HG02571 (cell line): ENCODE results near the gene SLC25A33.
"Not testable (repeated sequence)": the region's sequence is repeated elsewhere in the genome, so short reads cannot be mapped to it uniquely, and the experiment has no call there.

Experiments used
- ATAC-seq: cut with Tn5 transposase; IDR thresholded peaks from one replicate; pipeline ENCODE4 v1.9.1; 2021; ENCODE audit warnings: mild to moderate bottlenecking, moderate library complexity; ENCODE audit not compliant: unreplicated experiment

SLC25A33 gene

GRCh38 chr1:9538669-9539164 lies 548 bp upstream of the SLC25A33 start:
- no peak for ATAC-seq

GRCh38 chr1:9539829-9540550 lies 725 bp downstream of the SLC25A33 start:
- ATAC-seq, result peak; percentile 42

- ATAC-seq, result no peak
Measured at GRCh38 chr1:9542430-9542829, 3.2 kb downstream of the SLC25A33 start.

GRCh38 chr1:9544926-9545325 lies 5.7 kb downstream of the SLC25A33 start:
- no peak for ATAC-seq

DNA sequence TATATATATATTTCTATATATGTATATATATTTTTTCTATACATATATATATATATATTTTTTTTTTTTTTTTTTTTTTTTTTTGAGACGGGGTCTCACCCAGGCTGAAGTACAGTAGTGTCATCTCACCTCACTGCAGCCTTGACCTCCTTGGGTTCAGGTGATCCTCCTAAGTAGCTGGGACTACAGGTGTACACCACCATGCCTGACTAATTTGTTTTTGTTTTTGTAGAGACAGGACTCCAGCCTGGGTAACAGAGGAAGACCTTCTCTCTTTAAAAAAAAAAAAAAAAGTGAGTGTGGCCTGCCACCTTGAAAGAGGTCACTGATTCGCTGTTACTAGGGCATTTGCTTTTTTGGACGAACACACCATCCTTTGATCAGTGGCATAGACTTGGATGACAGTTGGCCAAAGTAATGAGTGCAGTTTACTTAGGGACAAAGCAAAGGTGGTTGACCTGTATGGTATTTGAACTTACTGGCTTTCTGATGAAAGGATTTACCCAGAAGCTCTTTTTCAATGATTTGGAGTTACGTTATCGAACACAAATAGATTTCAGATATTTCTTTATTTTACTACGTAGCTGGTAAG lies 10.8 kb downstream of the SLC25A33 start:
- ATAC-seq, result no peak

DNA sequence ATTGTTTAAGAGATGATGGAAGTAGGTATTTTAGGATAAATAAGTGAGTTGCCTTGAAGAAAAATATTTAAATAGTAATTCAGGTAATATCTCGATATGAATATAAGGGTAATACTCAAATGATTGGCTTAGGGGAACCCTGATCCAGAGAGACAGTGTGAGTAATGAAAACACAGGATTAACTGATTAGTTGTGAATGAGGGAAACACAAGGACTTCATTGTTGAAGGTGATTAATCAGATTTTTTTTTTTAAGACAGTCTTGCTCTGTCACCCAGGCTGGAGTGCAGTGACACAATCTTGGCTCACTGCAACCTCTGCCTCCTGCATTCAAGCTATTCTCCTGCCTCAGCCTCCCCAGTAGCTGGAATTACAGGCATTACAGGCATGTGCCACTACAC lies 12.7 kb downstream of the SLC25A33 start:
- no peak for ATAC-seq

GRCh38 chr1:9553736-9554144 lies 14.5 kb downstream of the SLC25A33 start:
- no peak for ATAC-seq

DNA sequence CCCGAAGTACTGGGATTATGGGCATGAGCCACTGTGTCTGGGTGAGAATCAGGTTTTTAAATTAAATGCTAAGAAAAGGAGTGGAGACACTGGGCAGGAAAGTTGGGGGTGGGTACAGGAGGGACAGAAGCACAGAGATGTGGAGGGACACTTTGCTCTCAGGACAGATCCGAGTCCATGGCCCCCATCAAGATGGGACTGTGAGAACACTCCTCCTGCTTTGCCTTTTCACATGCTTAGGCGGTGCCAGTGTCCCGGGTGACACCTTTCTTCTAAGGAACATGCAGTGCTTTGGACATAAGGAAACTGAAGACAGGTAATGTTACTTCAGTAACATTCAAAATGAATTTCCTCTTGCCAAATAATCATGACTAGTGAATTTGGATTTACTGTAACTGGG lies 16.7 kb downstream of the SLC25A33 start:
- ATAC-seq, result no peak

- no peak for ATAC-seq
Measured at GRCh38 chr1:9557624-9558023, 18.4 kb downstream of the SLC25A33 start.

DNA sequence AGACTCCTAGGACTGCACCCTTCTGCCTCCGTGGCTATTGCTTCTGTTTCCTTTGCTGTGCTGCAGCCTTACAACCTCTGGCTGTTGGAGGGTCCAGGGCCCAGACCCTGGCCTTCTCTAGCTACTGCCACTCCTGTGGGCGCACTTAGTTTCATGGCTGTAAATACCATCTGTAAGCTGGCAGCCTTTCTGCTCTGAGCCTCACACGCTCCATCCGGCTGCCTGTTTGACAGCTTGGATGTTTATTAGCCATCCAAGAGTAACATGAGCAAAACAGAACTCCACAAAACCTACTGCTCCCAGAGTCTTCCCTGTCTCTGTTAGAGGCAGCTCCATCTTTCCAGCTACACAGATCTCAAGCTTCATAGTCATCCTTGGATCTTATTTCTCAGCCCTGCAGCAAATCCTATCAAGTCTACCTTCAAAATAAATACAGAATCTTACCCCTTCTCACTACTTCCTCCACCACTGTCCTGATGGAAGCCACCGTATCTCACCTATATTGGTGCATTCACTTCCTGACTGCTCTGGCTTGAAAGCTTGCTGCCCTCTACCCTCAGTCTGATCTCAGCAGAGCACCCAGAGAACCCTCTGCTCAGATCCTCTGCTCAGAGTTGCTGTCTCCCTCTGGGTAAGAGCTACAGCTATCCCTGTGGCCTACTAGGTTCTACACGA lies 19.1 kb downstream of the SLC25A33 start:
- no peak for ATAC-seq

GRCh38 chr1:9558946-9559545 lies 19.8 kb downstream of the SLC25A33 start:
- no peak for ATAC-seq

DNA sequence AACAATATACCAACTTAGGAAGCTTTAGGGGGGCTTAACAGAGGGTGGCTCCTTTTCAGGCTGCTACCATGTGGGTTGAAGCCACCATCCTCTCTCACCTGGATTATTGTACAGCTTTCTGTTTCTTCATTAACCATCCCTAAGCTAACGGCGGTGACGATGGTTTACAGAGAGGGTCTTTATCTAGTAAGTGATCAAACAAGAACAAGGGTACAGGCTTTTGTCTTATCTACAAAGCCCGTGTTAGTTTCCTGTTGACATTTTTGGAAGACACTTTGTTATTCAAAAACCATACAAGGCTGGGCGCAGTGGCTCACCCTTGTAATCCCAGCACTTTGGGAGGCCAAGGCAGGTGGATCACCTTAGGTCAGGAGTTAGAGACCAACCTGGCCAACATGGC lies 20.4 kb downstream of the SLC25A33 start:
- no peak for ATAC-seq

GRCh38 chr1:9560090-9560489 lies 20.8 kb downstream of the SLC25A33 start:
- ATAC-seq, result not testable (repeated sequence)

DNA sequence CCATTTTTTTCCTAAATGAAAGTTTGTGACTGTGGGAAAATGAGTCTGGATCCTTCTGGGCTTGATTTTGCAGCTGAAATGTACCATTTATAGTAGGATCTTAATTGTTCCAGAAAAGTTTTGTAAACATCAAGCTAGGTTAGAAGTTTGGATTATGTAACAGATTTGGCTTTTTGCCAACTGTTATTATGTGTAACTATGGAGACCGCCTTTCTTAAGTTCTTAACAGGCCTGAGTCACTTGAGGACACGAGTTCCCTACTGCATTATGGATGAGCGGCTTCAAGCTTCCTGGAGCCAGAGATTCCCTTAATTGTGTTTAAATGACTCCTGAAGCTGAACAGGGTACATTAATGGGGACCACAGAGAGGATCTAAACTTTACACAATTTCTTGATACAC lies 22.2 kb downstream of the SLC25A33 start:
- ATAC-seq, result no peak

DNA sequence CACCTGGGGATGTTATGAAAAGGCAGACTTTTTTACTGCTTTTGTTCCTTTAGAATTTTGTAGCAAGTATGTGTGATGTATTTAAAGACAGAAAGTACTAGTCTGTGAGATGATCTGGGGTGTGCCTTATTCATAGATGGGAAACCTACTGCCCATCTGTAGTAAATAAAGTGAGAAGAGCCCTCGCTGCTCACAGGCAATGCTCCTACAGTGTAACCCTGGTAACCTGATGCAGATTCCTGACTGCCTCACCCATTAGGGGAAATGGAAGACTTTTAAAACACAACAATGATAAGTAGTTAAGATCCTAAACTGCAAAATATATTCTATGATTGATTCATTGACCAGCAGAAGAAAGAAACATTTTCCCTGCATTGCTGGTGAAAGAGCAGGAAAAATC lies 30.0 kb downstream of the SLC25A33 start:
- ATAC-seq, result no peak

DNA sequence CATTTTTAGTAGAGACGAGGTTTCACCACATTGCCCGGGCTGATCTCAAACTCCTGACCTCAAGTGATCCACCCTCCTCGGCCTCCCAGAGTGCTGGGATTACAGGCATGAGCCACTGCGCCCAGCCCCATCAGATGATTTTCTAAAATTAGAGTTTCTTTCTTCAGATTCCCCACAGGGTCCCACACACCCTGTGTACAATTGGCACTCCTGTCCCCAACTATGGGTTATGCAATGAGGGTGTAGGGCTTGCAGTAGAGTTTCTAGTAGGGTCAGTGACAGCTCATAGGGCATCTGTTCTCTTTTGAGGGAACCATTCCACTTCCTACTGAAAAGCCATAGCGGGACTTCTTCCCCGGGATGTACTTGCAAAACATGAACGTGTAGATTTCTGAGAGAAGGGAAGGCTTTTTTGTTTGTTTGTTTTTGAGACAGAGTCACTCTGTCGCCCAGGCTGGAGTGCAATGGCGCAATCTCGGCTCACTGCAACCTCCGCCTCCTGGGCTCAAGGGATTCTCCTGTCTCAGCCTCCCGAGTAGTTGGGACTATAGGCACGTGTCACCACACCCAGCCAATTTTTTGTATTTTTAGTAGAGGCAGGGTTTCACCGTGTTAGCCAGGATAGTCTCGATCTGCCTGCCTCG lies 31.7 kb downstream of the SLC25A33 start:
- not testable (repeated sequence) for ATAC-seq

DNA sequence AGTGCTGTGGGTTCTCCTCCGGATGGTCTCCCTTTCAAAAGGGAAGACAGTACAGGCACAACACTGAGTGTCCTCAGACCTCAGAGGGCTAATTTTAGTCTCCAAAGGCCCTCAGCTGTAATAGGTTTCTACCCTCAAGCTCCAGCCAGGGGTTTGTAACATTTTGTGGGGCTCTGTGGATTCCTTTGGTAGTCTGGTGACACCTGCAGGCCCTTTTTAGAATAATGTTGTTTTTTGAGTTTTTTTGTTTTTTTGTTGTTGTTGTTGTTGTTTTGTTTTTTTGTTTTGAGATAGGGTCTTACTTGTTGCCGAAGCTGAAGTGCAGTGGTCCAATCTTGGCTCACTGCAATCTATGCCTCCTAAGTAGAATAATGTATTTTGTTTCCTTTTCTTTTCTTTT lies 34.5 kb downstream of the SLC25A33 start:
- no peak for ATAC-seq

DNA sequence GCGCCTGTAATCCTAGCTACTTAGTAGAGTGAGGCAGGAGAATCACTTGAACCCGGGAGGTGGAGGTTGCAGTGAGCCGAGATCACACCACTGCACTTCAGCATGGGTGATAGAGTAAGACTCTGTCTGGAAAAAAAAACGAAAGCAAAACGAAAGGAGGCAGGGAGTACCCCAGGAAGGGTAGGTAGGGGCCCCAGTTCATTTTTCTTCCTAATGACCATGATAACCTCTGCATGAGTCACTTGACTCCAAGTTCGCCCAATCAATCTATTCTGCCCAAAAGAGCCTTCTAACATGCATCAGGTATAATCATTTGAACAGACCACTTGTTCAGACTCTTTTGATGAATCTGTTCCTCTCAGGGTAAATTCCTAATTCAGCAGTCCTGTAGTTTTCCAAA lies 36.2 kb downstream of the SLC25A33 start:
- ATAC-seq, result no peak

- ATAC-seq, result no peak
Measured at GRCh38 chr1:9576903-9577302, 37.6 kb downstream of the SLC25A33 start.

DNA sequence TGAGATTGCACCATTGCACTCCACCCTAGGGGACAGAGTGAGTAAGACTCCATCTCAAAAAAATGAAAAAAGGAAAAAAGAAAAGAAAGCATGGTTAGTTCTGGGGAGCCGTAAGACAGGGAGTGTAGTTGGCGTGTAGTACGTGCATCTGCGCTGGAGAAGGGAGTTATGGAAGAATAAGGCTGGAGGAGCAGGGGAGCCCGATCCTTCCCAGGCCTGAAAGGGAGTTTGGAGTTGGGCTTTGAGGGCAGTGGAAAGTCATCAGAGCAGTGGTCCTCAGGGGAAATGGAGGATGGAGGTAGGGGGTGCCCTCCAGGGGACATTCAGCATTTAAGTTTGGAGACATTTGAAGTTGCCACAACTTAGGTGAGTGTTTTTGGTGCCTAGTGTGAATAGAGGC lies 38.2 kb downstream of the SLC25A33 start:
- ATAC-seq, result no peak

- no peak for ATAC-seq
Measured at GRCh38 chr1:9580942-9581341, 41.7 kb downstream of the SLC25A33 start.
